HG02571 (cell line): Measurements from ENCODE around the gene SLC17A8.
"Not testable (repeated sequence)": the region's sequence is repeated elsewhere in the genome, so short reads cannot be mapped to it uniquely, and the experiment has no call there.

ENCODE experiments used
- ATAC-seq: cut with Tn5 transposase; IDR thresholded peaks from one replicate; pipeline ENCODE4 v1.9.1; 2021; ENCODE audit warnings: mild to moderate bottlenecking, moderate library complexity; ENCODE audit not compliant: unreplicated experiment

SLC17A8 gene

GRCh38 chr12:100356644-100357223 lies at the start of gene SLC17A8:
Gene SLC17A8 (plus strand): TSS chr12:100357074. CDS start chr12:100357392, 318 bp downstream.
- ATAC-seq, result no peak

GRCh38 chr12:100308138-100308537 lies 48.7 kb upstream of the SLC17A8 start:
- ATAC-seq, result not testable (repeated sequence)

- ATAC-seq, result no peak
Measured at GRCh38 chr12:100311317-100311716, 45.6 kb upstream of the SLC17A8 start.

DNA sequence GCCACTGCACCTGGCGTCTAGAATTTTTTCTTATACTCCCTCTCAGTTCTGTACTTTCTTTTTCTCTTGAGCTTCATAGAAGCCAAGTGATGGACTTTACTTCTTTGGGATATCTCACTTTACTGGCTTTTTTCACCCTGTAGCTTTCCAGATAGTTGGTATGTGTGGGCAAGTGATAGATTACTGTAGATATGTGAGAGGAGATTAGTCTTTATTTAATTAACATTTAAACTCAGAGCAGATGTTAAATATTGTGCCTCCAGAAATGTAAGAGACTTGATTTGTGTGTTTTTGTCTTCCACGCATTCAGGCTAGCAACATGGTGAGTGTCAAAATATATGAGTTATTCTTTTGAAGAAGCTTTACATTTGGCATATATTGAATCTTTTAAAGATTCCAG lies 39.5 kb upstream of the SLC17A8 start:
- no peak for ATAC-seq

GRCh38 chr12:100324498-100324897 lies 32.4 kb upstream of the SLC17A8 start:
- no peak for ATAC-seq

DNA sequence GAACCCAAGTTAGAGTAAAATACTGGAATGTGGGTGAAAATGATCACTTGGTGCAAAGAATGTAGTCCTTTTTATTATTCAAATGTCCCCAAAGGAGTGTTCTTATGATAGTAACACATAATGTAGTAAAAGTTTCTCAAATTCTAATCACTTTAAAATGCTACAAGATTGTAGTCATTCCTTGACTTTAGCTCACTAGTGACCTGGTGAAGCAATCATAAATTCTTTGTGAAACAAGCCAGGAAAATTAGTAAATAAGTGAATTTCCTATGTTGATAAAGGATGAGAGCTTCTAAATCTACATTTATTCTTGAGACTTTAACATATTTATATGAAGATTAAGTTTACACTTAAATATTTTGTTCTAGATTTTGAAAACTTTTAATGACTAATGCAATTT lies 30.7 kb upstream of the SLC17A8 start:
- no peak for ATAC-seq

DNA sequence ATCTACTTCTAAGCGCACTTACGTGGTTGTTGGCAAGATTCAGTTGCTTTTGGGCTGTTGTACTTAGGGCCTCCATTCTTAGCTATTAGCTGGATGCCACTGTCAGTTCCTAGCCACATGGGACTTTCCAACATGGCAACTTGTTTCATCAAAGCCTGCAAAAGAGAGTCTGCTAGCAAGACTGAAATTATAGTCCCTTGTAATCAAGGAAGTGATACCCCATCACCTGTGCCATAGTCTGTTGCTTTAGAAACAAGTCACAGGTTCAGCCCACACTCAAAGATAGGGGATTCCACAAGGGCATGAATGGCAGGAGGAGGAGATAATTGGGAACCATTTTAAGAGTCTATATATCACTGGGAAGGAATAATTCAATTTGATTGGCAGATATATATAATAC lies 27.1 kb upstream of the SLC17A8 start:
- ATAC-seq, result peak; percentile 95

DNA sequence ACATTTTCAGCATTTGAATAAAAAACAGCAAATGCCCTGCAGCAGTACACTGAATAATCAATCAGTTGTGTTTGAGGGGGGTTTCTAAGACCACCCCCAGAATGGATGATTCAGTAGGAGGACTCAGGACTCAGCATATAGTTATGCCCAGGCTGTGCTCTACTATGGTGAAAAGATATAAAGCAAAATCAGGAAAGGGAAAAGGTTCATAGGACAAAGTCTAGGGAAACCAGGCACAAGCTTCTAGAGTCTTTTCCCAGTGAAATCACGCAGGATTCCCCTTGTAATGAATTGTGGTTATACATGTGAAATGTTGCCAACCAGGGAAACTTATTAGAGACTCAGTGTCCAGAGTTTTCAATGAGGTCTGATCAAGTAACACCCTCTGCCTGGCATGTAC lies 25.0 kb upstream of the SLC17A8 start:
- no peak for ATAC-seq

- ATAC-seq, result no peak
Measured at GRCh38 chr12:100332852-100333251, 24.0 kb upstream of the SLC17A8 start.

DNA sequence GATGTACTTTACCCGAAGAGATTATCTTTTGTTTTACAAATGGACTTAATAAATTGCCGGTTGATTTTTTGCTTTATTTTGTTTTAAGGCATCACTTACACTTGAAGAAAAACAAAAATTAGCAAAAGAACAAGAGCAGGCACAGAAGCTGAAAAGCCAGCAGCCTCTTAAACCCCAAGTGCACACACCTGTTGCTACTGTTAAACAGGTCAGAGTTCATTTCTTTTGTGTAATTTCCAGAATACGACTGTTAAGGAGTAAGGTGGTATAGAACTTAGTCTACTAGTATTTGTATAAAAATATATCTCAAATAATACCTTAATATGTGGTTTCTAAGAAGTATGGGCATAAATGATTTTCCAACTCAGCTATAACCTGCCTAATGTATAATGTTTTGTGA lies 19.6 kb upstream of the SLC17A8 start:
- no peak for ATAC-seq

- no peak for ATAC-seq
Measured at GRCh38 chr12:100337727-100338126, 19.1 kb upstream of the SLC17A8 start.

DNA sequence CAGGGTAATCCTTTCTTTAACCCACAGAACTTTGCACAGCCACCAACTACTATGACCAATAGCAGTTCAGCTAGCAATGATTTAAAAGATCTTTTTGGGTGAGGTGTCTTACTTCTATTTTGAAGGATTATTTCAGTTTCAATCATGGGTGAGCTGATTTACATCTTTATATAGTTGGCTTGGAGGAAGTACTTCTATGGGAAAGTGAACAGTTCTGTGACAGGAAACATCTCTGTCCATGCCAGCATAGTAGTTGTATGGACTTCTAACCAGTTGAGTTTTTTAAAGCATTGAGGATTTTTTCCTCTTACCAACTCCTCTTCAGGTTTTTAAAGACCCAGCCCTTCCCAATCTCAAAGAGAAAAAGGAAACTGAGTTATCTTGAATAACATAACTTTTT lies 17.8 kb upstream of the SLC17A8 start:
- ATAC-seq, result no peak

DNA sequence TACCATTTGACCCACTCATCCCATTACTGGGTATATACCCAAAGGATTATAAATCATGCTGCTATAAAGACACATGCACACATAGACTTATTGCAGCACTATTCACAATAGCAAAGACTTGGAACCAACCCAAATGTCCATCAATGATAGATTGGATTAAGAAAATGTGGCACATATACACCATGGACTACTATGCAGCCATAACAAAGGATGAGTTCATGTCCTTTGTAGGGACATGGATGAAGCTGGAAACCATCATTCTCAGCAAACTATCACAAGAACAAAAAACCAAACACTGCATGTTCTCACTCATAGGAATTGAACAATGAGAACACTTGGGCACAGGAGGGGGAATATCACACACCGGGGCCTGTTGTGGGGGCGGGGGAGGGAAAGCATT lies 14.0 kb upstream of the SLC17A8 start:
- not testable (repeated sequence) for ATAC-seq

- ATAC-seq, result not testable (repeated sequence)
Measured at GRCh38 chr12:100344351-100344750, 12.5 kb upstream of the SLC17A8 start.

GRCh38 chr12:100345020-100345767 lies 11.7 kb upstream of the SLC17A8 start:
- no peak for ATAC-seq

- no peak for ATAC-seq
Measured at GRCh38 chr12:100346660-100347059, 10.2 kb upstream of the SLC17A8 start.

DNA sequence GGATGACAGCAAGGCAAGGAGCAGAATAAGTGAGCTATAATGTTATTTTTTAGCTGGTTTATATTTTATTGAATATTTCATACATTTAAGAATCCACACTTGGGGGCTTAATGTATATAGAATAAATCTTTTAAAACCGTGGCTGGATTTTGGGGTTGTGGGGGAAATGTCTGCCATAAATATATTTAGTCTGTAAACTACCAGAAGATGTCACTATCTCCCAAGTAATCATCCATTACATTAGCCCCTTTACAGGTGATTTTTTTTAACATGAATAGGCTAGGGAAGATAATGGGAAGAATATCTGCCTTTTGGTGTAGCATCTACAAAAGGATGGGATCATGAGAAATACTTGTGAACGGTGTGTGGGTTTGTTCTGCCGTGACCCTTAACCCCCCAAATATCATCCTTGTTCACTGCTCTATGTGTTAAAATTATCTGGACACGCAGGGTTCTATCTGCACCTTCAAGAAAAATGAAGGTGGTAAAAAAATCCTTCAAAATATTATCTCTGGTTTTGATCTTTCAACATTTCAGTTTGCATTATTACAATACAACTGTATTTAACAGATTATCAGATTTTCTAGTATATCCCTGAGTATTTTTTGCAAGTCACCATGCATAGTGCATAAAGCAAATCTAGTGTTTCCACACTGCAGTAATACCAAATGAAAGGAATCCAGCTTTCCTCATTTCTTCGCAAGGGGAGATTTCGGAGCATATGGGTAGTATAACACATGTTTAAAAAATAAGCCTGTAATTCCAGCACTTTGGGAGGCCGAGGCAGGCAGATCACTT lies 8.0 kb upstream of the SLC17A8 start:
- ATAC-seq, result no peak

- ATAC-seq, result no peak
Measured at GRCh38 chr12:100359248-100359647, 2.4 kb downstream of the SLC17A8 start.

GRCh38 chr12:100359822-100360221 lies 2.9 kb downstream of the SLC17A8 start:
- no peak for ATAC-seq

GRCh38 chr12:100360450-100360849 lies 3.6 kb downstream of the SLC17A8 start:
- ATAC-seq, result no peak

DNA sequence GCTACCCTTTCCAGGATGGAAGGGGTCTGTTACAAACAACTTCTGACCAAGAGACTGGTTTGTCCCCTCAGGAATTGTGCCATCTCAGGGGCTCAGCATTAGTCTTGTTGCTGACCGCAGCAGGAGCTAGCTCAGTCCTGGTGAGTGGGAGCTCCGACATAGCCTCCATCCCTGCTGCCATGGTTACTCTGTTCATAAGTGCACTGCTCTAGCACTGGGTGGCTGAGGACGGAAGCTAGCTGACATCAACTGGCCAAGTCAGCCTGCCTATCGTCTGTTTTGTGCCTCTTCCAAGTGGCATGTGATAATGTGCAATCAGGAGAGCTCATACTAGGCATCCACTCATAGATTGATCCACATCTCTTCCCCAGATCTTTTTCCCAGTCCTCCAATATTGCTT lies 7.5 kb downstream of the SLC17A8 start:
- ATAC-seq, result no peak

DNA sequence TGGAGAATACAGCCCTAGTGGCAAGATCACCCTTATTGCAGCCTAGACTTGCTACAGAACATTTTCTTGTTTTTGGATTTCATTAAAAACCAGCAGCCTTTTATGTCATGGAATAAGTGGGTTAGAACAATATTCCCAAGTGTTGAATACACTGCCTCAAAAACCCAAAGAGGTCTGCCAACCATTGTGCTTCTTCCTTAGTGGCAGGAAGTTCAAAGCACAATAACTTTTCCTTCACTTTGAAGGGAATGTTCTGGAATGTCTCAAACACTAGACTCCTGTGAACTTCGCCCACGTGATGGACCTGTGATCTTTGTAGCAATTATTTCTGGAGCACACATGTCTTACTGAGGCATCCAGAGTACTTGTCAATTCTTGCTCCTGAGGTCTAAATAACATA lies 8.5 kb downstream of the SLC17A8 start:
- ATAC-seq, result no peak
